Measurements from ENCODE around the gene LSM4.

Gene LSM4

GRCh38 chr19:18291590-18292461, 31.1 kb downstream of the LSM4 start:
- no peak for DNase-seq (ENCODE audit: low read depth)

DNA sequence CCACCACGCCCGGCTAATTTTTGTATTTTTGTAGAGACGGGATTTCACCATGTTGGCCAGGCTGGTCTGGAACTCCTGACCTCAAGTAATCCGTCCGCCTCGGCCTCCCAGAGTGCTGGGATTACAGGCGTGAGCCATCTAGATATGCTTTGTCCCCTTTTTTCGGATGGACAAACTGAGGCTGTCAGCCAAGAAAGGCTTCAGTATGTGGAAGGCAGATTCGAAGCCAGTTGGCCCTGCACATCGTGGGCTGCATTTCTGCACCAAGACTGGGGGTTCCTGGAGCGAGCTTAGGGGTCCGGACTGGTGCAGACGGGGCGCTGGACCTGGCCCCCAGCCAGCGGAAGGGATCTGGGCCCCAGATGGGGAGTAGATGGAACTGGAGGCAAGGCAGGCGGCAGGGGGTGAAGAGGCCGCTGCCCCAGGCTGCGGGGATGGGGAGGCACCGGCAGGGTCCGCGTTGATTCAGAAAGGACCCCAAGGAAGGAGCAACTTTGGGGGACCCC, 31.8 kb downstream of the LSM4 start:
- DNase-seq (ENCODE audit: low read depth) = no peak

DNA sequence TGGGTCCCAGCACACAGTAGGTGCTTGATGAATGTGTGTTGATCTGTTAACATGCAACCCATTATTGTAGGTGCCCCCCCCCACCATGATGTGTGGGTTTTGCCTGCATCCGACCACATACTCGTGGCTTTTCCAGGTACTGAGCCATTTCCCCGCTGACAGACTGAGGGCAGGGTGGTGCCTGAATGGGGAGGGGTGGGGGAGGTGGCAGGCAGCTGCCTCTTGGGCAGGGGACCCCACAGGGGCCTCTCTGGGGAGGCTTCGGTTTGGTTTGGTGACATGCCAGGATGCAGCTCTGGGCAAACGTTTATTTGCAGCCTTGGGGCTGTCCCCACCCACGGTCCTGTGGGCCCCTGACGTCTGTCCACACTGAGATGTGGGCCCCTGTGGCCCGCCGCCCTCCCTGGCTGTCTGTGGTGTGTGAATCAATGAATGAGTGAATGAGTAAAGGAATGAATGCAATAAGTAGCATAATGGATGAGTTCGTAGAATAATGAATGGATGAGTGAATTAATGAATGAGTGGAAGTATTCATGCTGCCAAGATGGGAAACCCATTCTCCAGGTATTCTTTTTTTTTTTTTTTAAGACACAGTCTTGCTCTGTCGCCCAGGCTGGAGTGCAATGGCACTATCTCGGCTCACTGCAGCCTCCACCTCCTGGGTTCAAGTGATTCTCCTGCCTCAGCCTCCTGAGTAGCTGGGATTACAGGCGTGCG, 32.4 kb downstream of the LSM4 start:
- DNase-seq (ENCODE audit: low read depth) = no peak

DNA sequence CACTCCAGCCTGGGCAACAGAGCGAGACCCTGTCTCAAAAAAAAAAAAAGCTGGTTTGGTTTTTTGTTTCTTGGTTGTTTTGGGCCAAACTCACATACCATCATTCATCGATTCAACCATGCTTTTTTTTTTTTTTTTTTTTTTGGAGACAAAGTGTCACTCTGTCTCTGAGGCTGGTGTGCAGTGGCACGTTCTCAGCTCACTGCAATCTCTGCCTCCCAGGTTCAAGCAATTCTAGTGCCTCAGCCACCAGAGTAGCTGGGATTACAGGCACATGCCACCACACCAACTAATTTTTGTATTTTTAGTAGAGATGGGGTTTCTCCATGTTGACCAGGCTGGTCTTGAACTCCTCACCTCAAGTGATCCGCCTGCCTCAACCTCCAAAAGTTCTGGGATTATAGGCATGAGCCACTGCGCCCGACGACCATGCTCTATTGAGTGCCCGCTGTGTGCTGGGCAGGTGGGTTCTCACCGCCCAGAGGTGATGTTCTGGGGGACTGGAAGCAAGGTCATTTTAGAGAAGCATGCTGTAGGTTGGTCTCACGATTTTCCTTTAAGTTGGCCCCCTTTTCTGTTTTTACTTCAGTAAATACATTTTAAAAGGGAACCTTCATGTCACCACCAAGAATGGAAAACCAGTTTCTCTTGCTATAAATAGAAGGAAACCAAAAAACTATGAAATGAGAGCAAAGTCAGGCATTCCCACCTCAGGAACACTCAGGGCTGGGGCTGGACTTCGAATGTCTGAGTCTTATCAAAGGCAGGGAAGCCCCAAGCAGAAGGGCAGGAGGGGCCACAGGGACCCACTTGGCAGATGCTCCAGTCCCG, 33.2 kb downstream of the LSM4 start:
- DNase-seq (ENCODE audit: low read depth) = no peak

- DNase-seq (ENCODE audit: low read depth) = no peak
These were observed 34.8 kb downstream of the LSM4 start for GRCh38 chr19:18287836-18288772.

GRCh38 chr19:18286973-18287635, 35.8 kb downstream of the LSM4 start:
- DNase-seq (ENCODE audit: low read depth) = no peak

- no peak for DNase-seq (ENCODE audit: low read depth)
These were observed 38.0 kb downstream of the LSM4 start for GRCh38 chr19:18284712-18285360.

GRCh38 chr19:18283338-18283737, 39.5 kb downstream of the LSM4 start:
- DNase-seq (ENCODE audit: low read depth) = no peak

DNA sequence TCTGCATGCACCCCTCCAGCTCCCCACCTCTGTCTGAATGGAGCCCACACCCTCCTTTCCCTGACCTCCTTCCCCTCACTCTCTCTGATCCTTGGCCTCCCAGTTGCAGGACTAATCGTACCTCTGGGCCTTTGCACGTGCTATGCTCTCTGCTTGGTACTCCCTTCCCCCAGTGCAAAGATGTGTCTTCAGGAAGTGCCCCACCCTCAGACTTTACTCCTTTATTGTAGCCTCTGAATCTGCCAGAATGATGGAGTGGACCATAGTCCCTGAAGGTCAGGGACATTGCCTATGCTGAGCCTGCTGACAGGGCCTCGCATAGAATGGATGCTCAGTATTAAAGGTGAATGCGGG, 40.1 kb downstream of the LSM4 start:
- DNase-seq (ENCODE audit: low read depth) = no peak

DNA sequence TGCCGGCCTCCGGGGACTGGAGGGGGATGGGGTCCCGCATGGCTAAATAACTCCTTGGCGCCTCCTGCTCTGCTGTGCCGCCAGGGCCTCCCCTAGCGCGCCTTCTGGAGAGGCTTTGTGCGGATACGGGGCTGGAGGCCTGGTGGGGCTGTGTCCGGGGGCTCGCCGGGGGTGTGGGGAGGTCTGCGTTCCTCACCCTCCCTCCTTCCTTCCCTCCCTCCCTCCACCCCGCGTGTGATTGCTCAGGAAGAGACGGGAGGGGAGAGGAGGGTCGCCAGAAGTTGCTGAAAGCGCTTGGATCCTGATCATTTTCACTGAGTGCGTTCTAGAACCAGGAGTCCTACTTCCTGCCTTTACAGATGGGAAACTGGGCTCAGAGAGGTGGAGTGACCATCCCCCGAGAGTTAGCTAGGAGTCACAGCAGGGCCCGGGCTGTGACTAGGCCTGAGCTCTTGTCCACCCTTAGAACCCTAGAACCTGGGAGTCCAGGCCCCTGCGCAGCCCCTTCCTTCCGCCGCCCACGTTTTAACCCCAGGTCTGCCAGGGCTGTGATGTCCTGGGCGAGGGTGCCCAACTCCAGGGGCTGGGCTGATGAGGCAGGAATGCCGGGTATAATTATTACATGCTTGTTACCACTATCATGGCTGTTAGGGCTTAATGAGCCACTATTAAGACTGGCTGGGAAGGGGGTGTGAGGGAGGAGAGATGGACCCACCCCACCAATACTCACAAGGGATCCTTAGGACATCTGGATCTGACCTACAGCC, 40.7 kb downstream of the LSM4 start:
- DNase-seq (ENCODE audit: low read depth) = no peak

GRCh38 chr19:18281082-18282020, 41.5 kb downstream of the LSM4 start, which contains the start of gene JUND:
Gene JUND (minus strand): TSS chr19:18281622. CDS start chr19:18281484, 138 bp downstream.
- DNase-seq (ENCODE audit: low read depth) = no peak

DNA sequence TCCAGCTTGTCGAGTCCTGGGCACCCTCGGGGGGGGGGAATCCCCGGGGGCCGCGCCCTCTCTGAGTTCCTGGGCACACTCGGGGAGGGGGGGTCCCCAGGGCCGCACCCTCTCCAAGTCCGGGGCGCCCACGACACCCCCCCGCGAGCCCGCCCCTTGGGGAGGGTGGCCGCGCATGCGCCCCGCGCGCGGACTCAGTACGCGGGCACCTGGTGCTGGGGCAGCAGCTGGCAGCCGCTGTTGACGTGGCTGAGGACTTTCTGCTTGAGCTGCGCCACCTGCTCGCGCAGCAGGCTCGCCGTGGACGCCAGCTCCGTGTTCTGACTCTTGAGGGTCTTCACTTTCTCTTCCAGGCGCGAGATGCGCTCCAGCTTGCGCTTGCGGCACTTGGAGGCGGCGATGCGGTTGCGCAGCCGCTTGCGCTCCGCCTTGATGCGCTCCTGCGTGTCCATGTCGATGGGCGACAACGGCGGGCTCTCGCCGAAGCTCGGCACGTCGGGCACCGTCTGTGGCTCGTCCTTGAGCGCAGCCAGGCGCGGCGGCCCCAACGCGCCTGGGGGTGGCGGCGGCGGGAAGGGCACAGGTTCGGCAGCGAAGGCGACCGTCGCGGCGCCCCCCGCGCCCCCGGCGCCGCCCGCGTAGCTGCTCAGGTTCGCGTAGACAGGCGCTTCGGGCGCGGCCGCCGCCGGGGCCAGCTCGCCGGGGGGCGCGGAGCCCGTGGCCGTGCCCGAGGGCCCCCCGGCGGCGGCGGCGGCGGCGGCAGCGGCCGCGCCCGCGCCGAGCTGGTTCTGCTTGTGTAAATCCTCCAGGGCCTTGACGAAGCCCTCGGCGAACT, 42.4 kb downstream of the LSM4 start:
- DNase-seq (ENCODE audit: low read depth) = no peak

DNA sequence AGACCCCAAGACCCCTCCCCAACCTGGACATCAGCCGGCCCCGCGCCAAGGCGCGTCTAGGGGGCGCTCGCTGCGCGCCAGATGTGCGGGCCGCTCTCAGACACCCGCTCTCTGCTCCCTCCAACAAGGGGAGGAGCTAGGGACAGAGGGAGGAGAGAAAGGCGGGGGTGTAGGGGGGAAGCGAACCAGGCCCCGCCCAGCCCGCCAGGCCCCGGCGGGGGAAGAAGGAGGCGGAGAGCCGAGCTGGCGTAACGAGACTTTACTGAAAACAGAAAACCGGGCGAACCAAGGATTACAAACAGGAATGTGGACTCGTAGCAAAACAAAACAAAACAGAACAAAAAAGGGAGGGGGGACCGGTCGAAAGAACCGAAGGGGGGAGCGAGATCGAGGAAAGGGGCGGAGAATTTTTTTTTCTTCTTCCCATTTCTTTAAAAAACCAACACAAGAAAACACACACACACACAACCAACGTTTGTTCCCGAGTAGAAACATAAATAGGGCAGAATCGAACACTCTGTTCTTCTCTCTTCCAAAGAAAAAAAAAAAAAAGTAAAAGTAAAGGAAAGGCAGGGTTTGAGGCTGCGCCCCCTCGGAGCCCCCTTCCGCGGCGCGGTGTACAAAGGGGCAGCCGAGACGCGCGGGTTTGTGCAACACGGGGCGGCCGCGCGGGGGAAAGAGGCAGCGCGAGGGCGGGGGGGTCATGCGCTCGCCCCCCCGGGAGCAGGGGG, 43.2 kb downstream of the LSM4 start:
- peak; percentile 76 for DNase-seq (ENCODE audit: low read depth)

DNA sequence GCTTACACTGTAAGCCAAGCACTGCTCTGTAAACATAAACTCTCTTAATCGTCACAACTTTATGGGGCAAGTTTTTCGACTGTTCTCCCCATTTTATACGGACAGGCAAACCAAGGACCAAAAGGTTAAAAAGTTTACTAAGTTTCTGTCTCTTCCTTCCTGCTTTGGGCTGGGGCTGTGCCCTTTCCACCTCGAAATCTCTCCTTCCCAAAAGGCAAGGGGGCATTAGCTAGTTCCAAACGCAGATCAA, 43.7 kb downstream of the LSM4 start:
- no peak for DNase-seq (ENCODE audit: low read depth)

- DNase-seq (ENCODE audit: low read depth) = no peak
These were observed 44.2 kb downstream of the LSM4 start for GRCh38 chr19:18278521-18279265.

- peak; percentile 54 for DNase-seq (ENCODE audit: low read depth)
These were observed 48.0 kb downstream of the LSM4 start for GRCh38 chr19:18274781-18275356.
